ENCODE data around the gene KIAA1755.
"Not testable (repeated sequence)": the region's sequence is repeated elsewhere in the genome, so short reads cannot be mapped to it uniquely, and the experiment has no call there.

Gene KIAA1755

DNA sequence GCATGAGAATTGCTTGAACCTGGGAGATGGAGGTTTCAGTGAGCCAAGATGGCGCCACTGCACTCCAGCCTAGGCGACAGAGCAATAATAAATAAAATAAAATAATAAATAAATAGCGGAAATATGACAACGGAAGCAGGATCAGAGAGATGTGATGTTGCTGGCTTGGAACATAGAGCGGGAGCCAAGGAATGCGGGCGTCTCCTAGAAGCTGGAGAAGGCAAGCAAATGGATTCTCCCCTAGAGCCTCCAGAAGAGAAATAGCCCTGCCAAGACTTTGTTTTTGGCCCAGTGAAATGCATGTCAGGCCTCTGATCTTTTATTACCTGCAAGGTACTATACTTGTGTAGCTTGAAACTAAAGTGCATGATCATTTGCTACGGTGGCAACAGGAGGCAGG lies 12.4 kb downstream of the KIAA1755 start:
- no peak for DNase-seq
- in situ Hi-C loops (cut with MboI; ENCODE audit: low pct_unique_long_range_greater_than_20kb, low sequenced_read_pairs), result no loop called here

DNA sequence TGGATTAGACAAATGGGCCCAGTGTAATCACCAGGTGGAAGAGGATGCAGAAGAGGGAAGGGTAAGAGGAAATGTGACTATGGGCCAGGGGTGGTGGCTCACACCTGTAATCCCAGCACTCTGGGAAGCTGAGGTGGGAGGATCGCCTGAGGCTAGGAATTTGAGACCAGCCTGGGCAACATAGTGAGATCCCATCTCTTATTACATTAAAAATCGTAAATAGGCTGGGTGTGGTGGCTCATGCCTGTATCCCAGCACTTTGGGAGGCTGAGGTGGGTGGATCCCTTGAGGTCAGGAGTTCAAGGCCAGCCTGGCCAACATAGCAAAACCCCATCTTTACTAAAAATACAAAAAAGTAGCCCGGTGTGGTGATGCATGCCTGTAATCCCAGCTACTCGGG lies 12.8 kb downstream of the KIAA1755 start:
- DNase-seq; in situ Hi-C loops (cut with MboI; ENCODE audit: low pct_unique_long_range_greater_than_20kb, low sequenced_read_pairs): not testable (repeated sequence)

DNA sequence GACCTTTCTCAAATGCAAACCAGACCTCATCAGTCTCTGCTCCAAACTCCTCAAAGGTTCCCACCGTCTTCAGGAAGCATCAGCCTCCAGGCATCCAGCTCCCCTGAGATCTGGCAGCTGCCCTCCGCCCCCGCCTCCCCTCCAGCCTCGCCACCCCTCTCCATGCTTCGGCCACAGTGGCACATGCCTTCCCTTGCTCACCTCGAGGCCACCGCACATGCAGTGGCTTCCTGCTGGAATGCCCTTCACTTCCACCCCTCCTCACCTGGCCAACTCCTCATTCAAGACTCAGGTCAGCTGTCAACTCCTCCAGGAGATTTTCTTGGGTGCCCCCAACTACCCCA lies 13.4 kb downstream of the KIAA1755 start:
- in situ Hi-C loops (cut with MboI; ENCODE audit: low pct_unique_long_range_greater_than_20kb, low sequenced_read_pairs), result no loop called here
- DNase-seq, result no peak

DNA sequence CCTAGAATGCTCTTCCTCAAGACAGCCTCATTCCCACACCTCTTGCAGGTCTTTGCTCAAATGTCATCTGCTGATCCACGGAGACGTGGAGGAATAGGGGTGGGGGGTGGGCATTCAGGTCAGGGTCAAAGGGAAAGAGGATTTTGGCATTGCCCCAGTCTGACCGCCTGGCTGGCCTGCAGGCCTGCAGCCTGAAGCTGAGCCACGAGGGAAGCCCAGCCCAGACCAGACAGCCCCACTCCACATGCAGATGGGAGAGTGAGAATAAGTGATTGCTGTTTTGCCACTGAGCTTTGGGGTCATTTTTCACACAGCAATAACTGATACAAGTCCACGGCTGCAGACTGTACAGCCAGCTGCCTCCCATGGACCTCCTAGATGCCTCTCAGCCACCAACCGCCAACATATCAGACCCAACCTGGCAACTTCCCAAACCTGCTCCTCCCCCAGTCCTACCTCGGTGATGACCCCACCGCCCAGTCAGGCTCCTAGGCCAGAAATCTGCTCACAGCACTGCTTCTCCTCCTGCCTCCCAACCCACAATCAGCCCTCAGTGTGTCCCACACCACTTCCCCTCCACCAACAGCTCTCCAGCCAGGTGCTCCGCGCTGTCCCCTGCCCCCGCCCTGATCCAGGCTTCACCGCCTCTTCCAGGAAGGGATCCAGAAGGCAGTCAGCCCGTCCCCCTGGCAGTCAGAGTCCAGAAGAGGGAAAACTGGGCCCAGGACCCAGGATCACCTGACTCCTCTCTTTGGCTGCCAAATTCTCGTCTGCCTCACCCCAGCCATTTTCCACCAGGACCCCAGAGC lies 14.0 kb downstream of the KIAA1755 start:
- no peak for DNase-seq
- in situ Hi-C loops (cut with MboI; ENCODE audit: low pct_unique_long_range_greater_than_20kb, low sequenced_read_pairs), result no loop called here

DNA sequence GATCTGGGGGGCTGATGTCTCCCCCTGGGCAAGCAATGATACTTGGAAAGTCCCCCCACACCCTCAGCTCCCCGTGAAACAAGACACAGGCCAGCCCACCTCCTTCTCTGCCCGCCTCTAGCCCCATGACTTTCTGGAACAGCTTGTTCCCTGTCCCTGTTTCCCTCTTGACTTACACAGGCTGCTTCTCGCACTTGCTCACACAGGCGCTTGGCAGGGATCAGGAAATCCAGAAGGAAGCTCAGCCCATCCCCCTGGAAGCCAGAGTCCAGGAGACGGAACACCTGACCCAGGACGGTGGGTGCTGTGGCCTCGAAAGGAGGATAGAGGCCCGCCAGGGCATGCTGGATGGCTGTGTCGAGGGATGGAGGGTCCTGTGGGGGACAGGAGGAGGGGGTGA lies 14.8 kb downstream of the KIAA1755 start:
- DNase-seq, result no peak
- in situ Hi-C loops (cut with MboI; ENCODE audit: low pct_unique_long_range_greater_than_20kb, low sequenced_read_pairs), result no loop called here

DNA sequence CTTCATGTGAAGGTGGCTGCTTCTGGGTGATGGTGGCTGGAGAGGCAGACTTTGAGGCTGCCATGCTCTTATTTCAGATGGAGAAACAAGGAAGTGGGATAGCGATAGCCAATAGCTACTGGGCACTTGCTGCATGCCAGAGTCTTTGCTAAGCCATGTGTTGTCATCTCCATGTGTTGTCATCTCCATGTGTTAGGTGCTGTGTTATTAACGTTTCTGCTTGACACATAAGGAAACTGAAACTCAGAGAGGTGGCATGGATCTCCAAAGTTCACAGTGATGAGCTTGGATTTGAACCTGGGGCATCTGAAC lies 16.9 kb downstream of the KIAA1755 start:
- in situ Hi-C loops (cut with MboI; ENCODE audit: low pct_unique_long_range_greater_than_20kb, low sequenced_read_pairs), result no loop called here

DNA sequence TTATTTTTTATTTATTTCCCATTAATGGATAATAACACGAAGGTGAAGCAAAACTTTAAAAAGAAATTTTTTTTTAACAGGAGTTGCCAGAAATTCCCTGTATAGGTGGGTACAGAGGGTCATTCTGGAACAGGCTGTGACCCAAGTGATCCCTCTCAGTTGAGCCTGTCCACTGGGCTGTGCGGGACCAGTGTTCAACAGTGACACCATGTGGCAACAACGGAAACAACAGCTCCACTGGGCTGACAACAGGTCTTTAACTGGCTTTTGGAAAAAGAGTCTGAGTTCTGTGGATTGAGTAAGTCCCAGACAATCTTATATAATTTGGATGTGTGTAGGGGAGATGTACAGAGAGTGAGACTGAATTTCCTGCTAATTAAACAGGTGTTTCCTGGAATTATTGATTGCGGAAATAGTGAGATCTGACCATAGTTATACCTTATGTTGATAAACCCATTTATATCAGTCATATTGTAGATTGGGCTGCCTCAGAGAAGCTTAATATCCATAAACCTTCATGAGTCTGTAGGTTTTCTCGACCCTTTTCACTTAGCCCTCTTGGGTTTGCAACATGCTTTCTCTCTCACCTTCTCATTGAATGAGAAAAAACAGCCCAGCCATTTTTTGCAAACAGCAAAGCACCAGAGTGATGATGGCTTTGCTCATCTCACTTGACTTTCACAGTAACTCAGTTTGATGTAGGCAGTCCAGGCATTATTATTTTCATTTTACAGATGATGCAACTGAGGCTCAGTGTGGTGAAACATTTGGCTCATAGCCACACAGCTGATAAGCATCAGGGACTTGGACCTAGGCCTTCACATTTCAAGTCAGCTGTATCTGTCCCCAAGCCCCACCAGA lies 17.5 kb downstream of the KIAA1755 start:
- in situ Hi-C loops (cut with MboI; ENCODE audit: low pct_unique_long_range_greater_than_20kb, low sequenced_read_pairs), result no loop called here
- DNase-seq, result peak; percentile 60

More for the DNA sequence above, 16.9 kb downstream of the KIAA1755 start:
- DNase-seq, result no peak

DNA sequence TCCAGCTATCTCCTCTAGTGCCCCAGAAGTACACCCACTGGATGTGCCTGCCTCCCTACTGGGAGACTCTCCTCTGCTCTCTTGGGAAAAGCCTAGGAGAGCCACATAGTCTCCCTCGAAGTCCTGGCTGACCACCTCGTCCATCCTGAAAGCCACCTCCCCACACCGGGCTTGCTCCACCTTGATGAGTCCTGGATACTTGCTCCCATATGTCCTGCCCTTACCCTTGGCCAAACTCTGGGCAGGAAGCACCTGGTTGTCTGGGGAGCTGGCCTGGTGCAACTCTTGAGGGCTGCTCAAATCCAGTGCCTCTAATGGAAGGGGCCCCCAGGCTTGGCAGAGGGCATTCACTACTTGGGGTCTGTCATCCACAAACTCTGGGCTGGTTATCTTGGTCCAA lies 19.3 kb downstream of the KIAA1755 start:
- in situ Hi-C loops (cut with MboI; ENCODE audit: low pct_unique_long_range_greater_than_20kb, low sequenced_read_pairs), result no loop called here
- no peak for DNase-seq

DNA sequence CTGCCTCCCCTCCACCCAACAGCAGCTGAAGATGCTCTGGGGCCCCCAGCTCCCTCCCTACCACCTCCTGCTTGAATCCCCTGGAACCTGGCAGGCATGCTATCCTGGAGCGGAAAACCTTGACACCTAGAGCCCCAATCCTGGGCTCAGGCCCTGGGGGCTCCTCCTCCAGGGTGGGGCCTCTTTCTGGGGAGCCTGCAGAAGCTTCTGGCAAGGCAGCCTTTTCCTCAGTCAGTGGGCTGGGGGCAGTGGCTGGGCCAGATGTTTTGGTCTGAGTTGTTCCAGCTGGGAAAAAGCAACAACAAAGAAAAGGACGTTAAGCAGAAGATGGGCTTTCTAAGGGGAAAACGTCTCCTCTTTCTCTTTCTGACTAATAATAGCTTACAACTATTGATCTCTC lies 21.1 kb downstream of the KIAA1755 start:
- in situ Hi-C loops (cut with MboI; ENCODE audit: low pct_unique_long_range_greater_than_20kb, low sequenced_read_pairs), result loop anchor here (10.0 kb wide), 1 partner anchor 175 kb away; no protein-coding TSS in a partner anchor
- DNase-seq, result no peak

DNA sequence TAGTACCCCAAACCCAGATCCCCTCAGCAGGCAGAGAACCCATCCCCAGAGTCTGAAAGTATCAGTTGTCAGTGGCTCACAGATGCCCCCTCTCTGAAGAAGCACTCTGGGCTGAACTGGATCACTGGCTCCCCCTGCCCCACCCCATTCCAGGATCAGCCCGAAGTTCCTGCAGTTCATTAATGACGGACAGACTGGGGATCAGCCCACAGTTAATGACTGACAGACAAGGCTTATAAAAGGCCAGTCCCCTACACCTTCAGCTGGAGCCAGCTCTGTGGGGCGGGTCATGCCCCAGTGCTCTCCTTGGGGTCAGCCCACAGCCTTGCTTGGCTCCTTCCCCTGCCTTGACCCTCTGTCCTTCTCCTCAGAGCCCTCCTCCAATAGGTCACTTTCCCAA lies 21.7 kb downstream of the KIAA1755 start:
- in situ Hi-C loops (cut with MboI; ENCODE audit: low pct_unique_long_range_greater_than_20kb, low sequenced_read_pairs), result loop anchor here (10.0 kb wide), 1 partner anchor 176 kb away; no protein-coding TSS in a partner anchor
- DNase-seq, result no peak

DNA sequence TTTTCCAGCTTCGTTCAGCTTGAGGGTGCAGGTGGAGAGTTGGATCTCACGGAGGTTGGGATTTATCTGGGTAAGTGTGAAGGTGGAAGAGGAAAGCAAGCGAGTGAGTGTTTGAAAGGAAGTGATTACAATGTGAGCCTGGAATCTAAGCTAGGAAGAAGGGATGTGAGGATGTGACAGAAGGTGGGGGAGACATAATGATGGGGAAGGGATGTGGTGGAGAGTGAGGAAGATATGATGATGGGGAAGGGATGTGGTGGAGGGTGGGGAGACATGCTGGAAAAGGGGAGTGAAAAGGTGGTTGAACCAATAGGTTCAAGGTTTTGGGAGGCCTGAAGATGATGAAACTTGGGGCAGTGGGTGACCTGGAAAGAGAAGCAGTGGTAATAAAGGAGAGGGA lies 23.2 kb downstream of the KIAA1755 start:
- DNase-seq, result no peak
- in situ Hi-C loops (cut with MboI; ENCODE audit: low pct_unique_long_range_greater_than_20kb, low sequenced_read_pairs), result loop anchor here (10.0 kb wide), 1 partner anchor 177 kb away; no protein-coding TSS in a partner anchor

DNA sequence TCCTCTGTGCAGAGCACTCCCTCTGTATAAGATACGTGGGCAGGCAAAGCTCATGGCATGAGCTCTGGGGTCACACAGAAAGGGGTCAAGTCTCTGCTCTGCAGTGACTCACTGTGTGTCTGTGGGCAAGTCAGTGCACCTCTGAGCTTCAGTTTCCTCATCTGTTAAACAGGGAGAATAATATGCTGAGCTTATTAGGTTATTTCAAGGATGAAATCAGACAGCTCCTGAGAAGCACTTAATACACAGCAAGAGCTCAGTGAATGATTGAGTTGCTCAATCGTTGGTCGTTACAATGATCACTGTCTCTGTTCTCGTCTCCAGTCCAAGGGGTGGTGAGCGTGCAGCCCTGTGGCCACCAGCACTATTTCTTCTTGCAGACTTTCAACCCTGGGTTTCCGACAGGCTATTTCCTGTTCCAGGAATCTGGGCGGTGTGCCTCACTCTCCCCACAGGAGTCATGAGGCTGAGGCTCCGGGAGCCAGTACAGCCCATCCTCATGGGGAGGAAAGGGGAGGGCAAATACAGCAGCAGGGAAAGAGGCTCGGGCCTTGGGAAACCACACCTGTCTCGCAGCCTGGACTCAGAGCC lies 28.9 kb downstream of the KIAA1755 start:
- in situ Hi-C loops (cut with MboI; ENCODE audit: low pct_unique_long_range_greater_than_20kb, low sequenced_read_pairs), result loop anchor here (10.0 kb wide), 1 partner anchor 183 kb away; no protein-coding TSS in a partner anchor
- DNase-seq, result peak; percentile 36

DNA sequence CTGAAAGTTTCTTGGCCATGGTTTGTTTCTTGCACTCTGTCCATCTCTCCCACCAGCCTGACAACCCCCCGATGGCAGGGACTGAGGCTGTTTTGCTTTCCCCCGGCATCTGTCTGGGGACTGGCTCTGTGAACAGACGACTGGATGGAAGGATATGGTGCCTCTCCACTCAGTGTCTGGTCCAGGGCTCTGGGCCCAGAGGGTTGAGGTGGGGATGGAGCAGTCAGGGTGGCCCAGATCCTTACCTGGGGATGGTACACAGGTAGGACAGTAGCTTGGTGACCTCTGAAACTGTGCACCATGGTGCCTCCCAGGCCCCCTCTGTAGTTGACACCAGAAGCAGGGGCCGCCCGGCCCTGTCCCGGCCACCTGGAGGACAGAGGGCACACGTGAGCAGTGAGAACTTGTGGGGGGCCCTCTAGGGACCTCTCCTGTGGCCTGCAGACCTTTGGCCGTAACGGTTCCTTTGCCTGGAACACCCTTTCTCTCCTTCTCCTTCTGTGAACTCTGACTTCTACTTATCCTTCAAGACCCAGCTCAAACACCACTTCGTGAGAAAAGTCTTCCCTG lies 29.5 kb downstream of the KIAA1755 start:
- in situ Hi-C loops (cut with MboI; ENCODE audit: low pct_unique_long_range_greater_than_20kb, low sequenced_read_pairs), result loop anchor here (10.0 kb wide), 1 partner anchor 184 kb away; no protein-coding TSS in a partner anchor
- DNase-seq, result no peak

DNA sequence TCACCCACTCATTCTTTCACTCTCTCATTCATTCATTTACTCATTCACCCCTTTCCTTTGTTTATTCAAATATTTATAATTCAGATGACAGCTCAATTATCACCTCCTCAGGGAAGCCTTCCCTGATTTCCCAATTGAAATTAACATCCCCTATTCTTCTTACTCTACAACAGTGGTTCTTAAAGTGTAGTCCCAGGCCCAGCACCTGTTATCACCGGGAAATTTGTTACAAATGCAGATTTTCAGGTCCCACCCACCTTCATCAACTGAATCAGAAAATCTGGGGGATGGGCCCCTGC lies 30.3 kb downstream of the KIAA1755 start:
- in situ Hi-C loops (cut with MboI; ENCODE audit: low pct_unique_long_range_greater_than_20kb, low sequenced_read_pairs), result loop anchor here (10.0 kb wide), 1 partner anchor 185 kb away; no protein-coding TSS in a partner anchor

DNA sequence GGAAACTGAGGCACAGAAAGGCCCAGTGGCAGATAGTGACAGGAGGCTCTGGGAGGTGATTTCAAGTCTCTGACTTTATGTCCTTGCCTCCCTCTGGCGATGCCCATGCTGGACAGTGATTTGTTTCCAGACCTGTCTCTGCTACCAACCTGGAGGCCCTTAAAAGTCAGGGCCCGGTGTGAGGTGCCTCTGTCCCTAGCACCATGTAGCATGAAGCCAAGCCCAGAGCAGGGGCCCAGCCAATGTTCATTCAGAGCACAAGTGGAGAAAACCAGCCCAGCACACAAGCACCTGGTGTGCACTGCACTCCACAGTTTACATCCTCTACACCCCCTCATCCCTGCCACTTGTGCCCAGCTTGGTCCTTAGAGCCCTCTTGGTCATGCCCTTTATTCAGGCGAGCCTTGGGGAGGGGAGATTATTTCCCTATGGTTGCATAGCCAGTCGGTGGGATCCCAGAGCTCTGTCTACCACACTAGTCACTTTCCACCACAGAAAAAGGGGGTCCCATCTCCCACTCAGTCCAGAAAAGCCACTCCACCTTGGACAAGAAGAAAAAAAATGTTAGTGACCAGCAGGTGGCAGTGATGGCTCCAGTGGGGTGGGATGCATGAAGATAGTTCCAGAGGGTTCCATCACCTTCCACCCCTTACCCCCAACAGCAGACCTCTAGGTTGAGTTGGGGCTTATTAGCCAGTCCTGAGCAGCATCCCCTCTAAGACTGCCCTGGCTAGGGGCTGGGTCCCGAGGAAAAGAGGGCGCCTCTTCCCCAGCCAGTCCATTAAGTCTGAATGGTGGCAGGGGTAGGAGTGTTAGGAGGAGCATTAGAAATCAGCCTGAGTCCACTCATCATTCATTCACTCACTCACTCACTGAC lies 30.9 kb downstream of the KIAA1755 start:
- DNase-seq, result peak; percentile 45
- in situ Hi-C loops (cut with MboI; ENCODE audit: low pct_unique_long_range_greater_than_20kb, low sequenced_read_pairs), result loop anchor here (10.0 kb wide), 1 partner anchor 185 kb away; no protein-coding TSS in a partner anchor

More for the DNA sequence above, 30.3 kb downstream of the KIAA1755 start:
- no peak for DNase-seq

DNA sequence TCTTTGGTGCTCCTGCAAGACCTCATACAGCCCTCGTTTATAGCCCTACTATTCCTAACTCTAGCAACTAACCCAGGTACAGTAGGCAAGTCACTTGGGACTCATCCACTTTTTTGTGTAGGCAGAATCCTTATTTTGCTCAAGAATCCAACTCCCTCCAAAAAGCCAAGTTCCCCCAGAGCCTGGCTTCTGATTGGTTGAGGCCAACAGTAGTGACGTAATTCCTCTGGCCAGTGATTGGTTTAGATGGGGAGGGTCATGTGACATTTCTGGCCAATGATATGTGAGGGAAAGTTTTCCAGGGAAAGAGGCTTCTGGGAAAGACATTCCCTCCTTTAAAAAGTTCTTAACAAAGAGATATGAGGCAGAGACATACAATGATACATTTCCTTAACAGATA lies 32.1 kb downstream of the KIAA1755 start:
- in situ Hi-C loops (cut with MboI; ENCODE audit: low pct_unique_long_range_greater_than_20kb, low sequenced_read_pairs), result no loop called here
- DNase-seq, result peak; percentile 22

DNA sequence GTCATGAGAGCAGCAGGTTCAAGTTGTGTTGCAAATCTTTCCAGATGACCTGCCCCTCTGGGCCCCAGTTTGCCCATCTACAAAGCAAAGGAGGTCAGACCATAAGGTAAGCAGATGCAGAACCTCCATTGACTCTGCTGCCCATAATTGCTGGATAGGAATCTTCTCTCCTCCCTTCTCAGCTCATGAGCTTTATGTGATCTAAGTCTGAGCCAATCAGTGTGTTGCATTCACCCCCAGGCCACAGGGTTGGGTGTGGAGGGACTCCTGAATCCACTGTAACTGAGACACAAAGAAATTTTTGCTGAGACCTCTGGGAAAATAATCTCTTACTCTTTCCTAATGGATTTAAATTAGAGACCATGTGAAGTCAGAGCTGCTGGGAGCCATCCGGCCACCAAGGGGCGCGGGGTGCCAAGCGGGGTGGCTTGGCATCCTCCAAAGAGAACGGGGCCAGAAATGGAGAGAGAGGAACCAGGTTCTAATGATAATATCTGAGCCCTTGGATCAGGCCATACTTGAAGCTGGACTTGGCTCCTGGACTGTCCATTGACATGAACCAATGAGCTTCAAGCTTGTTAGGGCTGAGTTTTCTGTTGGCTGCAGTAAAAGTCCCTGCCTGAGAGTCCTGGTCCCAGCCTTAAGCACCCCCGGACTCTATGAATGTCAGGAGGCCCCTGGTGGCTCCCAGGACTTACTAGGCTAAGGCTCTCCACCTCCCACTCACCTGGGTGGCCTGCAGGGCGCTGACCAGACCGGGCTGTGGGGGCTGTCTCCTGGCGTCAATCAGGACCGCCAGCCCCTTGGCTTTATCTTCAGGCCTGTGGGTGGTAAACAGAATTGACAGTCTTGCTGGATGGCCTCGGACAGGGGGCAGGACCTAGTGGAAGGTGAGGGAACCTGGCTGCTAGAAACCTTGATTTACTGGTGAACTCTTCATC lies 32.8 kb downstream of the KIAA1755 start:
- no peak for DNase-seq
- in situ Hi-C loops (cut with MboI; ENCODE audit: low pct_unique_long_range_greater_than_20kb, low sequenced_read_pairs), result no loop called here

DNA sequence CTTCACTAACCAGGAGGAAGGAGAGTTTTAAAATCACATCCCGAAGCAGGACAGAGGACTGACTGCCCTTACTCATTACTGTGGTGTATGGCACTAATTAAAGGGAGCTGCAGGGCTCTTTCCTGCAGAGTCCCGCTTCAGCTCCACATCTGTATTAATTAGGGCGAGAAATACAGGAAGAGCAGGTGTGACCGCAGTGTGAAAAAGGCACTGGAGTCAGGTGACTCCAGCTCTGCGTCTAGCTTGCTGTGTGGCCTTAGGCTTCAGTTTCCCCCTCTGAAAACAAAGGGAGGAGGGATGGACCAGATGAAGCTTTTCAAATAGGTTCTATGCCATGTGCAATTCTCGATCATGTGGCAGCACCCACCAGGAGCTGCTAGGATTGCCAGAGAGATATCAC lies 34.0 kb downstream of the KIAA1755 start:
- in situ Hi-C loops (cut with MboI; ENCODE audit: low pct_unique_long_range_greater_than_20kb, low sequenced_read_pairs), result no loop called here

More for the DNA sequence above, 34.0 kb downstream of the KIAA1755 start:
- no peak for DNase-seq
